GM12801 (cell line): ENCODE results near the gene SMIM5.

Experiments used
- CTCF ChIP-seq: IDR thresholded peaks from one replicate; pipeline ENCODE4 v1.5.1; 2011; ENCODE audit warnings: control low read depth; ENCODE audit not compliant: insufficient read length; ENCODE audit errors: extremely low read depth

The SMIM5 gene

GRCh38 chr17:75607086-75607485 is 26.1 kb upstream of the SMIM5 start:
- no peak for TF ChIP-seq CTCF

- TF ChIP-seq CTCF: no peak
Measured at GRCh38 chr17:75610103-75610984, 22.9 kb upstream of the SMIM5 start.

GRCh38 chr17:75611851-75612429 is 21.3 kb upstream of the SMIM5 start:
- TF ChIP-seq CTCF: no peak

GRCh38 chr17:75612906-75613626 is 20.2 kb upstream of the SMIM5 start:
- TF ChIP-seq CTCF: no peak

GRCh38 chr17:75614006-75614405 is 19.2 kb upstream of the SMIM5 start:
- TF ChIP-seq CTCF: no peak

GRCh38 chr17:75614556-75615270 is 18.5 kb upstream of the SMIM5 start:
- no peak for TF ChIP-seq CTCF

- no peak for TF ChIP-seq CTCF
Measured at GRCh38 chr17:75615301-75615700, 17.9 kb upstream of the SMIM5 start.
